Spleen (tissue), 7 donors: ENCODE measurements around the gene RAB40C.

ENCODE experiments used
- CTCF ChIP-seq, 11 experiments: fragments of 200-600 bp in 7 of 11; fragments of 450-650 bp in 4 of 11; sonication (generic) in 4 of 11; IDR thresholded peaks in 8 of 11; conservative IDR thresholded peaks in 3 of 11; 1 replicate in 7 of 11; 2 replicates in 4 of 11; pipeline versions ENCODE4 v1.4.0 to v1.8.0; 2016 to 2021; ENCODE audit warnings: antibody characterized with exemption in 11 of 11, inconsistent platforms in 4 of 11, mild to moderate bottlenecking in 1 of 11
- POLR2A ChIP-seq, 3 donors: fragments of 450-650 bp; IDR thresholded peaks; one replicate each; pipeline ENCODE4 v1.5.1; 2017; ENCODE audit warnings: antibody characterized with exemption in 3 of 3, mild to moderate bottlenecking in 1 of 3
- POLR2AphosphoS5 ChIP-seq, 3 donors: sonication (generic); formaldehyde crosslinking; IDR thresholded peaks; one replicate each; pipeline ENCODE4 v1.5.1; 2017; ENCODE audit warnings: antibody characterized with exemption in 3 of 3
- donor health status: DM: no; HTN: no; CAD: no; lungs with moderate emphysema.
- donor health status: DM: no; HTN: no; CAD: no.
- donor health status: DM: no; HTN: no; CAD: no.

- TF ChIP-seq POLR2A (IDR thresholded peaks at IDR 0.05) (no peak), CTCF (IDR thresholded peaks at IDR 0.05 in 8 of 11, conservative IDR thresholded peaks at IDR 0.05 in 3 of 11) (no peak), POLR2AphosphoS5 (IDR thresholded peaks at IDR 0.05) (no peak)
These were observed 87.7 kb downstream of the RAB40C start for GRCh38 chr16:677316-678190.
